Ectodermal cell (in vitro differentiated cells): ENCODE results near the gene TDP1.

Experiments used
- H3K27ac ChIP-seq: 2 replicates; pipeline ENCODE4 v1.7.0; 2013; ENCODE audit warnings: mild to moderate bottlenecking, low read depth, low read length; ENCODE audit not compliant: insufficient read depth, poor library complexity, severe bottlenecking
- H3K27me3 ChIP-seq: 2 replicates; pipeline ENCODE4 v1.7.0; 2013; ENCODE audit warnings: mild to moderate bottlenecking, low read length; ENCODE audit not compliant: insufficient read depth, control insufficient read depth, poor library complexity, severe bottlenecking
- H3K36me3 ChIP-seq: one replicate; pipeline ENCODE4 v1.7.0; 2013; ENCODE audit warnings: low read length; ENCODE audit not compliant: control insufficient read depth, insufficient read depth
- H3K4me1 ChIP-seq: one replicate; pipeline ENCODE4 v1.7.0; 2013; ENCODE audit warnings: low read length; ENCODE audit not compliant: control insufficient read depth, insufficient read depth
- H3K4me3 ChIP-seq: 2 replicates; pipeline ENCODE4 v1.7.0; 2013; ENCODE audit warnings: low read depth, low read length, control low read depth; ENCODE audit not compliant: insufficient read depth
- H3K9me3 ChIP-seq: 2 replicates; pipeline ENCODE4 v1.7.0; 2013; ENCODE audit warnings: mild to moderate bottlenecking, low read length, moderate library complexity; ENCODE audit not compliant: control insufficient read depth
- WGBS, 2 experiments: methylation state at CpG; one replicate each; pipeline ENCODE4 v1.1.7; 2013; ENCODE audit warnings: missing lambda C conversion rate in 2 of 2; 5-methylcytosine and 5-hydroxymethylcytosine counted together

Gene TDP1

GRCh38 chr14:89988787-89989186 lies 33.1 kb downstream of the TDP1 start:
- WGBS, 2 experiments = 86 to 90% methylated on average over 5 of the region's 5 CpGs
- peaks cover 10% of the 10 kb centered on the region for H3K36me3 ChIP-seq
- H3K4me3 ChIP-seq = no peak overlapping the region
- H3K9me3 ChIP-seq = no peaks in the 10 kb centered on the region
- H3K4me1 ChIP-seq = no peaks in the 10 kb centered on the region
- no peaks in the 10 kb centered on the region for H3K27me3 ChIP-seq
- H3K27ac ChIP-seq = no peak overlapping the region

- Histone ChIP-seq H3K4me3 (no peak overlapping the region), H3K9me3 (no peaks in the 10 kb centered on the region), H3K4me1 (no peaks in the 10 kb centered on the region), H3K27me3 (no peaks in the 10 kb centered on the region), H3K36me3 (peaks cover 4% of the 10 kb centered on the region), H3K27ac (no peak overlapping the region)
- 91 to 100% methylated on average over 4 to 5 of the region's 5 CpGs for WGBS, 2 experiments
These were observed 34.5 kb downstream of the TDP1 start for GRCh38 chr14:89990218-89990617.

GRCh38 chr14:89990623-89991275 lies 35.0 kb downstream of the TDP1 start:
- Histone ChIP-seq H3K27me3 (no peaks in the 10 kb centered on the region), H3K4me3 (no peak overlapping the region), H3K27ac (no peak overlapping the region), H3K9me3 (no peaks in the 10 kb centered on the region), H3K4me1 (no peaks in the 10 kb centered on the region), H3K36me3 (peaks cover 9% of the 10 kb centered on the region)
- WGBS, 2 experiments = 75 to 81% methylated on average over 2 of the region's 2 CpGs

DNA sequence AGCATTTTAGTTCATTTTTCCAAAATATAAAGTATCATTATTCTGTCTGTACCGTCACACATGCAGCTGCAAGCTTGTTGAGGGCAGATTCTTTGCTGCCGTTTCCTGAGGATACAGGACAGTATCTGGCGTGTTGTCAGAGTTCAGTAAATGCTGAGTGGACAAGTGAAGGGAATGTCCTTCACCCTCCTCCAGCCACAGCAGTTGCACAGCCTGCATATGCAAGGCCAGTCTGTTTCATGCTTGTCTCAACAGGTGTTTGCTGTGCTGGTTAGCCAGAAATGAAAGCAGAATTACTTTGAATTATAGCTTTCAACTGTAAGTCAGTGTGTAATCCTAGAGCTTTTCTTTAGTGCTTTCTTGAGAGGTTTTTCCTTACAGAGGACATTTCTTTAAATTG lies 36.5 kb downstream of the TDP1 start:
- Histone ChIP-seq H3K4me1 (no peaks in the 10 kb centered on the region), H3K36me3 (peaks cover 19% of the 10 kb centered on the region), H3K9me3 (no peaks in the 10 kb centered on the region), H3K27me3 (no peaks in the 10 kb centered on the region), H3K4me3 (no peak overlapping the region), H3K27ac (no peak overlapping the region)
- 92 to 99% methylated on average over 3 of the region's 3 CpGs for WGBS, 2 experiments

- 95 to 100% methylated on average over 1 of the region's 1 CpG for WGBS, 2 experiments
- no peak overlapping the region for H3K4me3 ChIP-seq
- no peaks in the 10 kb centered on the region for H3K4me1 ChIP-seq
- no peak overlapping the region for H3K27ac ChIP-seq
- no peaks in the 10 kb centered on the region for H3K9me3 ChIP-seq
- H3K27me3 ChIP-seq = no peaks in the 10 kb centered on the region
- peaks cover 22% of the 10 kb centered on the region for H3K36me3 ChIP-seq
These were observed 41.2 kb downstream of the TDP1 start for GRCh38 chr14:89996963-89997362.

- peaks cover 22% of the 10 kb centered on the region for H3K36me3 ChIP-seq
- H3K4me3 ChIP-seq = no peak overlapping the region
- WGBS, 2 experiments = 90 to 93% methylated on average over 2 of the region's 2 CpGs
These were observed 45.2 kb downstream of the TDP1 start for GRCh38 chr14:90000935-90001334.

GRCh38 chr14:90003526-90004307 lies 48.0 kb downstream of the TDP1 start:
- Histone ChIP-seq H3K9me3 (no peaks in the 10 kb centered on the region), H3K4me3 (no peak overlapping the region), H3K27ac (no peak overlapping the region), H3K36me3 (peaks cover 9% of the 10 kb centered on the region), H3K27me3 (no peaks in the 10 kb centered on the region), H3K4me1 (no peaks in the 10 kb centered on the region)
- WGBS, 2 experiments = 94 to 98% methylated on average over 6 of the region's 6 CpGs

More at GRCh38 chr14:90000935-90001334, 45.2 kb downstream of the TDP1 start:
- H3K27me3 ChIP-seq = no peaks in the 10 kb centered on the region
- H3K4me1 ChIP-seq = no peaks in the 10 kb centered on the region
- H3K9me3 ChIP-seq = no peaks in the 10 kb centered on the region
- H3K27ac ChIP-seq = no peak overlapping the region

DNA sequence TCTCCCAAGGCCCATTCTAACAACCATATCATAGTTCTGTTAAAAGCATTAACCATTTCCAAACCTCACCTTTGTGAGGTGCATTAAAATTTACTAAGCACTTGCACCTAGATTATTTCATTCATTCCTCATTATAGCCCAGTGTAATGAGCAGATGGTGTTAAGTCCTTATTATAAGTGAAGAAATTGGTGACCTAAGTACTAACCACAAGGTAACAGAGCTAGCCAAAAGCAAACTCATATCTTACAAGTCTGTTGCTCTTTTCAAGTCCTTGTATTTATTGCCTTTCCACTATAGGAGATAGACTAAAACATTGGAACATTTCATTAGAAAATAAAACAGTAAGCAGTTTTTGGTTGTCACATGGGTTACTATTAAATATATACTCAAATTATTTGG lies 49.7 kb downstream of the TDP1 start:
- Histone ChIP-seq H3K4me1 (no peaks in the 10 kb centered on the region), H3K36me3 (peaks cover 22% of the 10 kb centered on the region), H3K27me3 (no peaks in the 10 kb centered on the region), H3K27ac (no peak overlapping the region), H3K9me3 (no peaks in the 10 kb centered on the region), H3K4me3 (no peak overlapping the region)

GRCh38 chr14:90005939-90006530 lies 50.3 kb downstream of the TDP1 start:
- 84 to 96% methylated on average over 3 of the region's 3 CpGs for WGBS, 2 experiments
- Histone ChIP-seq H3K36me3 (peaks cover 24% of the 10 kb centered on the region), H3K27me3 (no peaks in the 10 kb centered on the region), H3K4me1 (no peaks in the 10 kb centered on the region), H3K4me3 (no peak overlapping the region), H3K9me3 (no peaks in the 10 kb centered on the region), H3K27ac (no peak overlapping the region)

DNA sequence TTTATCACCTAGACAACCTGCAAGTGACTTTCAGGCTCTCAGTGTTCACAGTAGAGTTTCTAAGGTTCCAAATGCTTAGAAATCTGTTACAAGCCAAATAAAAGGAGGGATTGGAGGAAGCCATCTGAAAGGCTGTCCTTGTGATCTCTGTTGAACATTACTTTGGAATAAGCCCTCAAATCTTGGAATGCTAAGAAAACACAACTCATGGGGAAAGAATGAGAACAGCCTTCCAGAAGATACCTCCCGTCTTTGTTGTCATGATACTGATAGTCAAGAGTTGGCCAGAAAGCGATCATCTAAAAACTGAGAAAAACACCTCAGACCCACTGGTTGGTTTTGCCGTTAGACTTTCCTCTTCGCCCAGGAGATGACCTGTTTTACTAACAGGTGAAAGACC lies 61.6 kb downstream of the TDP1 start:
- Histone ChIP-seq H3K27me3 (no peaks in the 10 kb centered on the region), H3K4me1 (no peaks in the 10 kb centered on the region), H3K36me3 (peaks cover 18% of the 10 kb centered on the region), H3K9me3 (no peaks in the 10 kb centered on the region), H3K4me3 (no peak overlapping the region), H3K27ac (no peak overlapping the region)
- 94 to 96% methylated on average over 4 of the region's 4 CpGs for WGBS, 2 experiments
